ENCODE results near the gene USB1. TPM values are rescaled to one million over a fixed set of nuclear protein-coding genes. Genes with fewer than 3 reads are reported as not detected.

The USB1 gene
- total and polyA plus RNA-seq, 2 experiments from 2014 or later, result 7.6 to 48.4 TPM

- Histone ChIP-seq H3K4me3 (no peak overlapping the region), H3K4me1 (ENCODE audit: insufficient read depth) (no peaks in the 10 kb centered on the region), H3F3A (ENCODE audit: insufficient read depth) (no peaks in the 10 kb centered on the region), H3K27ac (no peak overlapping the region), H3K9me2 (ENCODE audit: insufficient read depth) (no peaks in the 10 kb centered on the region), H3K36me3 (ENCODE audit: low read depth) (no peaks in the 10 kb centered on the region), H3K9ac (no peak overlapping the region), H3K4me2 (ENCODE audit: unreplicated experiment) (no peak overlapping the region), H2AFZ (no peak overlapping the region), H3K79me2 (ENCODE audit: insufficient read depth) (no peaks in the 10 kb centered on the region), H4K20me1 (ENCODE audit: insufficient read depth) (no peaks in the 10 kb centered on the region), H3K9me3 (ENCODE audit: low read depth) (no peaks in the 10 kb centered on the region), H3K27me3 (replicated peaks; ENCODE audit: insufficient read depth) (peaks cover 9% of the 10 kb centered on the region; the same call in 1 of the 2 replicates)
- in situ Hi-C loops (cut with MboI), result no loop called here
- DNase-seq, result no peak
- TF ChIP-seq EZH2phosphoT487 (IDR thresholded peaks at IDR 0.05; ENCODE audit: insufficient read depth, low read depth) (no peak), EZH2 (IDR thresholded peaks at IDR 0.05; ENCODE audit: insufficient read depth, poor library complexity, severe bottlenecking) (no peak)
- WGBS, 2 experiments (ENCODE audit: low coverage in 1 of 2, low lambda C conversion rate in 2 of 2, missing lambda C conversion rate in 2 of 2), result 74 to 81% methylated on average over 5 of the region's 5 CpGs
Measured at GRCh38 chr16:57982385-57982784, 18.8 kb upstream of the USB1 start.

- H4K20me1 ChIP-seq (ENCODE audit: insufficient read depth), result no peaks in the 10 kb centered on the region
- H2AFZ ChIP-seq, result peak overlapping the region; percentile 75
- H3K79me2 ChIP-seq (ENCODE audit: insufficient read depth), result no peaks in the 10 kb centered on the region
- H3K4me1 ChIP-seq (ENCODE audit: insufficient read depth), result no peaks in the 10 kb centered on the region
- H3K9me2 ChIP-seq (ENCODE audit: insufficient read depth), result no peaks in the 10 kb centered on the region
- peak overlapping the region; percentile 45 for H3K4me3 ChIP-seq
- no peaks in the 10 kb centered on the region for H3K9me3 ChIP-seq (ENCODE audit: low read depth)
- H3K27ac ChIP-seq, result no peak overlapping the region
- TF ChIP-seq EZH2 (IDR thresholded peaks at IDR 0.05; ENCODE audit: insufficient read depth, poor library complexity, severe bottlenecking) (no peak), EZH2phosphoT487 (IDR thresholded peaks at IDR 0.05; ENCODE audit: insufficient read depth, low read depth) (no peak)
- H3K27me3 ChIP-seq (replicated peaks; ENCODE audit: insufficient read depth), result peaks cover 9% of the 10 kb centered on the region; the same call in 1 of the 2 replicates
- peak; percentile 59 for DNase-seq
- H3F3A ChIP-seq (ENCODE audit: insufficient read depth), result no peaks in the 10 kb centered on the region
- in situ Hi-C loops (cut with MboI), result no loop called here
- 25 to 27% methylated on average over 50 to 64 of the region's 64 CpGs for WGBS, 2 experiments (ENCODE audit: low coverage in 1 of 2, low lambda C conversion rate in 2 of 2, missing lambda C conversion rate in 2 of 2)
- no peak overlapping the region for H3K9ac ChIP-seq
- H3K36me3 ChIP-seq (ENCODE audit: low read depth), result no peaks in the 10 kb centered on the region
- peak overlapping the region; percentile 42 for H3K4me2 ChIP-seq (ENCODE audit: unreplicated experiment)
Measured at GRCh38 chr16:57984443-57985203, 16.6 kb upstream of the USB1 start.

DNA sequence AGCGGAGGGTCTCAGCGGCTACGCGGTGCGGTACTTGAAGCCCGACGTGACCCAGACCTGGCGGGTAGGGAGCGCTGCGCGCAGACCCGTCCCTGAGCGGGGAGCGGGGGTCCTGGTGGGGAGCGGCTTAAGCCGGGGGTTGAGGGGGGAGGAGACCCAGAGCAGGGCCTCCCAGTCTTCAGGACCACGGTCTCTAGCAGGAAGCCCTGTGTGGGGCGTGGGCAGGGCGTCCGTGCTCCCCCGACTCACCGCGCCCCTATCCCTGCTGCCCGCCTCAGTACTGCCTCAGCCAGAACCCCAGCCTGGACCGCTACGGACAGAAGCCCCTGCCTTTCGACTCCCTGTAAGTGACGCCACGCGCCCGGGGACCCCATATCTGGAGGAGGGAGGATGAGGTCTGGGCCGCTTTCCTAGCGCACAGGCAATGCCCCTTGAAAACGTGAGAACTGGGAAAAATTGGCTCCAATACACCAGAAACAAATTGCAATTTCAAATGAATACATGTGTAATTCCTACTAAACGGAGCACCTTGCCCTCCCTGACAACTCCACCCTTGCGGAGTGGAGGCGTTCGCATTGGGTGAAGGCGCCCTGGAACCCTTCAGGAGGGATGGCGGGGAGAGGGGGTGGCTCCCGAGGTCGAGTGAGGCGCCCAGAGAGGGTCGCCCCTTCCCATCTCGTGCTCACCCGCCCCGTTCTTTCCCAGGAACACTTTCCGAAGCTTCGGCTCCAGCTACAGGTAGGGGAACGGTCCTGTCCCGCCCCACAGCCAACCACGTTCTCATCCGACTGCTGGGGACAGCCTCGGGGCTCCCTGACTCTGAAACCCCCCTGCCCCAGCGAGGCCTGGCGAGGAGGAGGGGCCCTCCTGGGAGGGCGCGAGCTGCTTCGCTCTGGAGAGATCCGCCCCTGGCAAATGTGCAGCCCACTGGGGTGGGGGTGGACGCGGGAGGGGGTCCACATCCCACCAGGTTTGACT is 15.7 kb upstream of the USB1 start:
- Histone ChIP-seq H3K4me1 (ENCODE audit: insufficient read depth) (no peaks in the 10 kb centered on the region), H3K4me3 (peak overlapping the region; percentile 45; the same call in 1 of the 2 replicates), H3K9ac (no peak overlapping the region), H3F3A (ENCODE audit: insufficient read depth) (no peaks in the 10 kb centered on the region), H3K79me2 (ENCODE audit: insufficient read depth) (no peaks in the 10 kb centered on the region), H3K9me2 (ENCODE audit: insufficient read depth) (no peaks in the 10 kb centered on the region), H3K4me2 (ENCODE audit: unreplicated experiment) (no peak overlapping the region), H3K9me3 (ENCODE audit: low read depth) (no peaks in the 10 kb centered on the region), H2AFZ (no peak overlapping the region), H3K36me3 (ENCODE audit: low read depth) (no peaks in the 10 kb centered on the region), H3K27me3 (replicated peaks; ENCODE audit: insufficient read depth) (peaks cover 9% of the 10 kb centered on the region; the same call in 1 of the 2 replicates), H4K20me1 (ENCODE audit: insufficient read depth) (no peaks in the 10 kb centered on the region), H3K27ac (no peak overlapping the region)
- DNase-seq, result no peak
- 33 to 38% methylated on average over 42 to 59 of the region's 62 CpGs for WGBS, 2 experiments (ENCODE audit: low coverage in 1 of 2, low lambda C conversion rate in 2 of 2, missing lambda C conversion rate in 2 of 2)
- peak; percentile 76 for TF ChIP-seq EZH2 (IDR thresholded peaks at IDR 0.05; ENCODE audit: insufficient read depth, poor library complexity, severe bottlenecking)
- TF ChIP-seq EZH2phosphoT487 (IDR thresholded peaks at IDR 0.05; ENCODE audit: insufficient read depth, low read depth), result no peak
- in situ Hi-C loops (cut with MboI), result no loop called here

DNA sequence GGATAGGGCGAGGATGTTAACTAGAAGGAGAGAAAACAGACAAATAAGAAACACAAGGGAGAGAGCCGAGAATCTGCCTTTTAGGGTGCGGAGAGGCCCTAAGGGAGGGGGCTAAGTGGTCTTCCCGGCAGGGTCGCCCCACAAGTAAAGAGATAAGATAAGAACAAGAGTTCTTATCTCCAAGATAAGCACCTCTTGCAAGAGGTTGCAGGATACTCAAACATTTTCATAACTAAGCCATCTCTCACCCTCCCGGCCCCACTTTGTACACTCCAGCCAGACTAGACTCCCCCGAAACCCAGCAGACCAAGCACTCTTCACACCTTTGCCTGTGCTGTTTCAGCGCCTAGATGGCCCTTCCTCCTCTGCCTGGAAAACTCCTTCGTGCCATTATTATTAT is 15.0 kb upstream of the USB1 start:
- H2AFZ ChIP-seq, result no peak overlapping the region
- no peaks in the 10 kb centered on the region for H4K20me1 ChIP-seq (ENCODE audit: insufficient read depth)
- H3K36me3 ChIP-seq (ENCODE audit: low read depth), result no peaks in the 10 kb centered on the region
- TF ChIP-seq EZH2phosphoT487 (IDR thresholded peaks at IDR 0.05; ENCODE audit: insufficient read depth, low read depth) (no peak), EZH2 (IDR thresholded peaks at IDR 0.05; ENCODE audit: insufficient read depth, poor library complexity, severe bottlenecking) (no peak)
- 73 to 76% methylated on average over 9 of the region's 9 CpGs for WGBS, 2 experiments (ENCODE audit: low coverage in 1 of 2, low lambda C conversion rate in 2 of 2, missing lambda C conversion rate in 2 of 2)
- no peak overlapping the region for H3K27ac ChIP-seq
- no peaks in the 10 kb centered on the region for H3K4me1 ChIP-seq (ENCODE audit: insufficient read depth)
- no peaks in the 10 kb centered on the region for H3F3A ChIP-seq (ENCODE audit: insufficient read depth)
- peaks cover 9% of the 10 kb centered on the region; the same call in 1 of the 2 replicates for H3K27me3 ChIP-seq (replicated peaks; ENCODE audit: insufficient read depth)
- H3K9me2 ChIP-seq (ENCODE audit: insufficient read depth), result no peaks in the 10 kb centered on the region
- no peaks in the 10 kb centered on the region for H3K9me3 ChIP-seq (ENCODE audit: low read depth)
- in situ Hi-C loops (cut with MboI), result no loop called here
- DNase-seq, result no peak
- H3K79me2 ChIP-seq (ENCODE audit: insufficient read depth), result no peaks in the 10 kb centered on the region
- no peak overlapping the region for H3K4me2 ChIP-seq (ENCODE audit: unreplicated experiment)
- H3K9ac ChIP-seq, result no peak overlapping the region
- H3K4me3 ChIP-seq, result no peak overlapping the region
